Measurements from ENCODE around the gene TXNL1.

- TF ChIP-seq CTCF (conservative IDR thresholded peaks at IDR 0.05; ENCODE audit: low read depth, low read length) (no peak), EZH2 (IDR thresholded peaks at IDR 0.05; ENCODE audit: low read length, unreplicated experiment) (no peak), EZH2phosphoT487 (IDR thresholded peaks at IDR 0.05; ENCODE audit: borderline replicate concordance, low read length) (no peak)
These were observed 24.5 kb upstream of the TXNL1 start for GRCh38 chr18:56662902-56663301.
